SH-SY5Y (cell line): Measurements from ENCODE around the gene PHLPP1.

Source experiments
- GATA2 ChIP-seq: IDR thresholded peaks from 2 replicates; pipeline ENCODE4 v1.6.1; 2011; ENCODE audit warnings: mild to moderate bottlenecking, low read depth, low read length
- GATA3 ChIP-seq: IDR thresholded peaks from 2 replicates; pipeline ENCODE4 v1.6.1; 2011; ENCODE audit warnings: low read depth, mild to moderate bottlenecking, low read length, moderate library complexity

Gene PHLPP1

DNA sequence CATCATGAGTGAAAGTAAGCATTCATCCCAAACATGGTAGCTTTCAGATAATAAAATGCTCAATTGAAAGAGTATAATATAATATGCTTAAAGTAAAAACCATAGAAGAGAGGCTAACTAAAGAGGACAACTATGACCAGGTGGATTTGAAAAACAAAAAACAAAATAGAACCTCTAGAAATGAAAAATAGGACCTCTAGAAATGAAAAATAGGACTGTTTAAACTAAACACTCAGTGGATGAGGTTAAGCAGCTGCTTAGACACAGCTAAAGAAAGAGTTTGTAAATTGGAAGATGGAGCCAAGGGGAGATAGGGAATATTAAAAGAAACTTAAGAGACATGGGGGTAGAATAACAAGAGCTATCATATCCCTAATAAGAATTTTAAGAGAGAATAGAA lies 302.6 kb downstream of the PHLPP1 start:
- TF ChIP-seq GATA2 (no peak), GATA3 (no peak)

DNA sequence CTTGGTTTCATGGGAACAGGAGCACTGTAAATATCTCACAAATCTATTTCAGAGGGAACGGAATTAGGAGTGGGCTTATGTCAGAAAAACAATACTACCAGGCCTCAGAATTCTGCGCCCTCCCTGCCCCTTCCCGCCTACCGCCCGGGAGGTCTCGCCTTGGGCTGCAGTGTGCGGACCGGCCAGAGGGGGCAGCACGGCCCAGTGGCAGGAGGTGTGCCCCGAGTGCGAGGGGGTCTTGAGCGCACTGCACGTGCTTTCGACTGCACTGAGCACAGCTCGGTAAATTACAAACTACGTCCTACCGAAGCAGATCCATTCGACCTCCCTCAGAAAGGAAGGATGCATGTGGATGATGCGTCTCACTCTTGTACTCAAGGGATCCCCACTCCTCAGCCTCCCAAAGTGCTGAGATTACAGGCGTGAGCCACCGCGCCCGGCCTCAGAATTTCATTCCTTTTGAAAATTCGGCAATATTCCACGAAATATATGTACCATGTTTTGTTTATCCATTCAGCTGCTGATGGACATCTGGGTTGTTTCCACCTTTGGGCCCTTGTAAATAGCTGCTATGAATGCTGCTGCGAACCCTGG lies 307.2 kb downstream of the PHLPP1 start:
- TF ChIP-seq GATA2 (no peak), GATA3 (no peak)

DNA sequence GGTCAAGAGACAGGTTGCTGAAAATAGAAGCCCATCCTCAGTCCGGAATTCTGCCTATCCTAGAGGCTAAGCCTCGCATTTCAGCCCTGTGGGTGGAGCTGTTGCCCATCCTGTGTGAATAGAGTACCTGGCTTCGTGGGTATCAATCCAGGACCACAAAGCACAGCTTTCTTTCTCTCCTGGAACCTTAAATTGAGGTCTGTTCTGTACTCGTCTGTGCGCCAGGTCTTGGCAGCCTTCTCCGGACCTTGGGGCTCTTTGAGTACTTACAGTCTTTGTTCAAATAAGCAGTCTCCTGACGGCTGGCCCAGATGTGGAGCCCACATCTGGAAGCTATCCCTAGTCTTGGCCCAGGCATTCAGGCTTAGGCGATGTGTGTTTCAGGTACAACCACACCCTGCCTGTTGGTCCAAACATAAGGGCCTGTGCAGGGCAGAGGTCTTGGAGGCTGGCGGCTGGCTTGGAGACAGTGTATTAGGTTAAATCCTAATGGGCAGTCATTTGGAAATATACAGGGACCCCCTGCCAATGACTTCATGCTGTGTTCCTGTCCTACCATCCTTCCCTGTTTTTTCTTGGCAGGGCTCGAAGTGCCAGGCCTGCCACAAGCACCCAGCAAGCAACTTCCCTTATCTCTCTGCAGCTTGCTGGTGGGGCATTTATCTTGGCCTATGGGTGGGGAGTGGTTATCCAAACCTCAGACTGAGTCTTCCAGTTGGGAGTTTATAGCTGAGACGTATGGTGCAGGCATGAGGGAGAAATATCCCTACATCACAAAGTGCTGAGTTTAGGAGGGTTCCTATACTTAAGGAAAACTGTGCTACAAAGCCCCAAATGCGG lies 310.1 kb downstream of the PHLPP1 start:
- TF ChIP-seq GATA3: no peak
- TF ChIP-seq GATA2: no peak

DNA sequence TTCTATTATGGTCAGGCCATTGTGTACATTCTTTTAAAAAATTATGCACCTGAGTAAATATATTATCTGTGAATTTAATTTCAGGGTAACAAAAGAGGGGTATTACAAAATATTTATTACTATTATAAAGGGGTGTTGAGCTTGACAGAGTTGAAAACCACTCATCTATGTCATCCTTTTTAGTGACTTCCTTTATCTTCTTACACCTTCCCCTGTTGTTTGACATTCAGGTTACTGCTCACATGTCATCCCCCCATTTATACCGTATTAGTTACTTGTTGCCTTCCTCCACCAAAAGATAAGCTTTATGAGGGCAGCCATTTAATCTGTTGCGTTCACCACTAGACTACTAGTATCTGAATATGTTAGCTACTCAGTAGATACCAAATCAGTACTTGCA lies 313.0 kb downstream of the PHLPP1 start:
- TF ChIP-seq GATA3: no peak
- no peak for TF ChIP-seq GATA2
